ENCODE measurements around the gene PDZD2.

DNA sequence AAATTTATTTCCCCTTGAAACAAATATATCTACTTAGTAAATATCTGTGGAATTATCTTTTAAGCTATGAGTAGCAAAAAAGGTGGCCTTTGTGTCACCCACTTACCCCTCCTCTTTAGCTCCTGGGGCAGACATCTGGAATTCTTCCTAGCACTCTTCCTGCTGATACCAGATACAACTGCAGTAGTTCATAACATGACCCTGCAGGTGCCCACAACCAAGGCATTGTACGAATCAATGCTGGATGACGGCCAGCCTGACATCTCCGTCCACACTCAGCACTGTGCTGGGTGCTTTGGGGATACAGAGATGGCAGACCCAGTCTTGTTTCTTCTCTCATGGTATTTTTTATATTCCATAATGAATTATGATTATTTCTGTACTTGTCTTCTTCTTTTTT is 382.8 kb downstream of the PDZD2 start:
- no peak for TF ChIP-seq CTCF (IDR thresholded peaks at IDR 0.05)
- no peak for TF ChIP-seq ZFX (IDR thresholded peaks at IDR 0.05; ENCODE audit: borderline replicate concordance)

Data from 22Rv1 (cell line).